H9 (cell line): Measurements from ENCODE around the gene TH. TPM values are rescaled to one million over a fixed set of nuclear protein-coding genes. Genes with fewer than 3 reads are reported as not detected.

Experiments
- DNase-seq: peaks from one replicate; pipeline ENCODE4 v3.0.0-alpha.2; 2017
- H2AFZ ChIP-seq: one replicate; pipeline ENCODE4 v1.6.1; 2013; ENCODE audit warnings: mild to moderate bottlenecking, low read length, control low read depth, moderate library complexity
- H2AK5ac ChIP-seq: 2 replicates; pipeline ENCODE4 v1.6.1; 2013; ENCODE audit warnings: low read length, control low read depth, mixed read lengths; ENCODE audit not compliant: insufficient read length
- H2BK120ac ChIP-seq: one replicate; pipeline ENCODE4 v1.6.1; 2013; ENCODE audit warnings: low read depth, mild to moderate bottlenecking, low read length, control low read depth, inconsistent platforms; ENCODE audit not compliant: poor library complexity, severe bottlenecking
- H2BK12ac ChIP-seq: 2 replicates; pipeline ENCODE4 v1.6.1; 2013; ENCODE audit warnings: low read length, control low read depth, mixed read lengths, low read depth; ENCODE audit not compliant: insufficient read length
- H2BK15ac ChIP-seq: 2 replicates; pipeline ENCODE4 v1.6.1; 2013; ENCODE audit warnings: low read depth, low read length, control low read depth
- H2BK20ac ChIP-seq: one replicate; pipeline ENCODE4 v1.6.1; 2013; ENCODE audit warnings: low read depth, mild to moderate bottlenecking, low read length, control low read depth, inconsistent platforms; ENCODE audit not compliant: poor library complexity, severe bottlenecking
- H2BK5ac ChIP-seq: 2 replicates; pipeline ENCODE4 v1.6.1; 2013; ENCODE audit warnings: low read length, control low read depth, mixed read lengths; ENCODE audit not compliant: insufficient read length
- H3K14ac ChIP-seq: 2 replicates; pipeline ENCODE4 v1.6.1; 2013; ENCODE audit warnings: low read length, control low read depth; ENCODE audit not compliant: insufficient read depth
- H3K18ac ChIP-seq: 2 replicates; pipeline ENCODE4 v1.6.1; 2013; ENCODE audit warnings: low read depth, mild to moderate bottlenecking, mixed read lengths, low read length, control low read depth; ENCODE audit not compliant: insufficient read length
- H3K23ac ChIP-seq: 2 replicates; pipeline ENCODE4 v1.6.1; 2013; ENCODE audit warnings: low read length, control low read depth, mixed read lengths, low read depth; ENCODE audit not compliant: insufficient read length
- H3K23me2 ChIP-seq: 2 replicates; pipeline ENCODE4 v1.6.1; 2013; ENCODE audit warnings: low read depth, mild to moderate bottlenecking, mixed read lengths, low read length, control low read depth; ENCODE audit not compliant: insufficient read length, poor library complexity, severe bottlenecking
- H3K27ac ChIP-seq: 2 replicates; pipeline ENCODE4 v1.5.1; 2013; ENCODE audit warnings: low read length, control low read depth, mixed read lengths, low read depth; ENCODE audit not compliant: insufficient read length
- H3K27me3 ChIP-seq: 2 replicates; pipeline ENCODE4 v1.6.1; 2013; ENCODE audit warnings: low read length, control low read depth, inconsistent platforms; ENCODE audit not compliant: insufficient read depth
- H3K4ac ChIP-seq: 2 replicates; pipeline ENCODE4 v1.6.1; 2013; ENCODE audit warnings: low read depth, mild to moderate bottlenecking, control low read depth, inconsistent platforms, low read length, moderate library complexity
- H3K4me1 ChIP-seq: 2 replicates; pipeline ENCODE4 v1.6.1; 2013; ENCODE audit warnings: low read length, control low read depth, inconsistent platforms; ENCODE audit not compliant: insufficient read depth
- H3K4me2 ChIP-seq: 2 replicates; pipeline ENCODE4 v1.6.1; 2013; ENCODE audit warnings: low read length, control low read depth, mixed read lengths; ENCODE audit not compliant: insufficient read length, insufficient read depth
- H3K56ac ChIP-seq: 2 replicates; pipeline ENCODE4 v1.6.1; 2013; ENCODE audit warnings: low read depth, mild to moderate bottlenecking, mixed read lengths, low read length, control low read depth; ENCODE audit not compliant: insufficient read length
- H3K79me1 ChIP-seq: 2 replicates; pipeline ENCODE4 v1.6.1; 2013; ENCODE audit warnings: low read depth, mild to moderate bottlenecking, moderate library complexity, low read length, control low read depth, inconsistent platforms; ENCODE audit not compliant: insufficient read depth, poor library complexity, severe bottlenecking
- H3K79me2 ChIP-seq: 2 replicates; pipeline ENCODE4 v1.6.1; 2013; ENCODE audit warnings: low read length, control low read depth, inconsistent platforms; ENCODE audit not compliant: insufficient read depth
- H3K9ac ChIP-seq: 2 replicates; pipeline ENCODE4 v1.6.1; 2013; ENCODE audit warnings: low read length, control low read depth, mixed read lengths; ENCODE audit not compliant: insufficient read length; ENCODE audit errors: extremely low read depth
- H3K9me3 ChIP-seq: one replicate; pipeline ENCODE4 v1.6.1; 2013; ENCODE audit warnings: low read depth, low read length, inconsistent platforms; ENCODE audit not compliant: control insufficient read depth
- H3T11ph ChIP-seq: one replicate; pipeline ENCODE4 v1.6.1; 2013; ENCODE audit warnings: mild to moderate bottlenecking, low read length, control low read depth, inconsistent platforms
- H4K20me1 ChIP-seq: one replicate; pipeline ENCODE4 v1.6.1; 2013; ENCODE audit not compliant: control insufficient read depth, insufficient read length, insufficient read depth
- H4K5ac ChIP-seq: 2 replicates; pipeline ENCODE4 v1.6.1; 2013; ENCODE audit warnings: low read depth, mild to moderate bottlenecking, mixed read lengths, low read length, control low read depth; ENCODE audit not compliant: insufficient read length
- H4K8ac ChIP-seq: replicated peaks from 2 replicates; pipeline ENCODE4 v1.6.1; 2013; ENCODE audit warnings: low read length, control low read depth, mixed read lengths, low read depth; ENCODE audit not compliant: insufficient read length
- H4K91ac ChIP-seq: 2 replicates; pipeline ENCODE4 v1.6.1; 2013; ENCODE audit warnings: low read depth, mild to moderate bottlenecking, moderate library complexity, mixed read lengths, low read length, control low read depth; ENCODE audit not compliant: insufficient read length
- H3K27ac Mint-ChIP-seq, 3 experiments: 2 replicates in 2 of 3; 3 replicates in 1 of 3; pipeline ENCODE4 v1.8.0; 2020 to 2021; ENCODE audit warnings: mixed read lengths in 3 of 3, mild to moderate bottlenecking in 1 of 3, moderate library complexity in 1 of 3
- H3K27me3 Mint-ChIP-seq: 2 replicates; pipeline ENCODE4 v1.8.0; 2021; ENCODE audit warnings: low read depth, mild to moderate bottlenecking, moderate library complexity, mixed read lengths
- H3K36me3 Mint-ChIP-seq, 3 experiments: 2 replicates in 2 of 3; 3 replicates in 1 of 3; pipeline ENCODE4 v1.8.0; 2020 to 2021; ENCODE audit warnings: low read depth in 3 of 3, mixed read lengths in 3 of 3; ENCODE audit not compliant: insufficient read depth in 1 of 3
- H3K4me1 Mint-ChIP-seq, 2 experiments: 2 replicates each; pipeline ENCODE4 v1.8.0; 2020; ENCODE audit warnings: mixed read lengths in 2 of 2
- H3K4me3 Mint-ChIP-seq, 2 experiments: 2 replicates in 1 of 2; 3 replicates in 1 of 2; pipeline ENCODE4 v1.8.0; 2020 to 2021; ENCODE audit warnings: mild to moderate bottlenecking in 2 of 2, mixed read lengths in 2 of 2, moderate library complexity in 1 of 2
- H3K9me3 Mint-ChIP-seq, 2 experiments: 2 replicates in 1 of 2; 3 replicates in 1 of 2; pipeline ENCODE4 v1.8.0; 2020; ENCODE audit warnings: mild to moderate bottlenecking in 2 of 2, mixed read lengths in 2 of 2, moderate library complexity in 1 of 2
- CTCF ChIP-seq: fragments of 200-600 bp; sonication (generic); conservative IDR thresholded peaks from 3 replicates; pipeline ENCODE4 v1.8.0; 2021; ENCODE audit warnings: antibody characterized with exemption, mild to moderate bottlenecking
- WGBS: extraction: QIAGEN DNeasy Blood & Tissue Kit; methylation state at CpG from one replicate; pipeline ENCODE4 v1.1.7; 2013; ENCODE audit warnings: missing lambda C conversion rate, low lambda C conversion rate, mixed read lengths; ENCODE audit not compliant: insufficient read length; ENCODE audit errors: extremely low coverage; 5-methylcytosine and 5-hydroxymethylcytosine counted together
- total RNA-seq: library from RNA; stranded (reverse); gene quantifications from 2 replicates; pipeline ENCODE4 v1.2.1, GENCODE V29; 2021

The TH gene
- total RNA-seq, 1 experiment from 2014 or later: not detected

GRCh38 chr11:2202900-2203439 is 31.4 kb upstream of the TH start:
- no peaks in the 10 kb centered on the region for H3K9me3 Mint-ChIP-seq
- H3K4me1 Mint-ChIP-seq: no peaks in the 10 kb centered on the region
- H2BK120ac ChIP-seq: no peak overlapping the region

More at GRCh38 chr11:2202900-2203439, 31.4 kb upstream of the TH start:
- no peak overlapping the region for H4K91ac ChIP-seq
- H2BK12ac ChIP-seq: no peak overlapping the region
- H3T11ph ChIP-seq: no peak overlapping the region
- H3K27me3 ChIP-seq: no peaks in the 10 kb centered on the region
- no peaks in the 10 kb centered on the region for H3K9me3 ChIP-seq
- H3K27ac Mint-ChIP-seq: no peak overlapping the region
- H4K5ac ChIP-seq: no peak overlapping the region
- H2AFZ ChIP-seq: no peak overlapping the region
- H2BK5ac ChIP-seq: no peak overlapping the region
- no peaks in the 10 kb centered on the region for H3K4me1 ChIP-seq
- H3K79me1 ChIP-seq: no peaks in the 10 kb centered on the region
- no peaks in the 10 kb centered on the region for H3K36me3 Mint-ChIP-seq
- TF ChIP-seq CTCF: no peak
- WGBS: no CpG with 5 or more reads among the region's 10 CpGs
- no peak overlapping the region for H4K8ac ChIP-seq
- no peak for DNase-seq
- H2AK5ac ChIP-seq: no peak overlapping the region
- H3K14ac ChIP-seq: no peak overlapping the region
- no peaks in the 10 kb centered on the region for H3K23me2 ChIP-seq
- H3K18ac ChIP-seq: no peak overlapping the region
- H3K79me2 ChIP-seq: no peaks in the 10 kb centered on the region
- H3K4me3 Mint-ChIP-seq: no peak overlapping the region
- no peak overlapping the region for H3K56ac ChIP-seq
- no peak overlapping the region for H3K23ac ChIP-seq
- no peak overlapping the region for H2BK20ac ChIP-seq
- H3K9ac ChIP-seq: no peak overlapping the region
- peaks cover 30% of the 10 kb centered on the region for H3K27me3 Mint-ChIP-seq
- H3K27ac ChIP-seq: no peak overlapping the region
- H4K20me1 ChIP-seq: no peaks in the 10 kb centered on the region
- H3K4ac ChIP-seq: no peak overlapping the region
- no peak overlapping the region for H3K4me2 ChIP-seq
- no peak overlapping the region for H2BK15ac ChIP-seq
